ENCODE measurements around the gene SLC16A5. TPM values are rescaled to one million over a fixed set of nuclear protein-coding genes. Genes with fewer than 3 reads are reported as not detected.

SLC16A5 gene
- total RNA-seq, 1 donor from 2014 or later = 7.1 TPM

GRCh38 chr17:75152523-75152921 is 64.8 kb downstream of the SLC16A5 start:
- Histone ChIP-seq H3K9me3 (ENCODE audit: insufficient read depth, low read depth, low read length) (no peaks in the 10 kb centered on the region), H4K20me1 (ENCODE audit: insufficient read depth, low read length) (peaks cover 54% of the 10 kb centered on the region), H3K4me1 (ENCODE audit: insufficient read depth, low read length) (peaks cover 7% of the 10 kb centered on the region), H3K27ac (ENCODE audit: low read depth, low read length) (peak overlapping the region; percentile 77), H3K36me3 (ENCODE audit: insufficient read depth, low read length) (peaks cover 11% of the 10 kb centered on the region), H2AFZ (ENCODE audit: low read depth, low read length) (no peak overlapping the region), H3K27me3 (ENCODE audit: insufficient read depth, low read length) (no peaks in the 10 kb centered on the region), H3K4me3 (ENCODE audit: insufficient read depth, low read depth, low read length) (peak overlapping the region; percentile 89), H3K9ac (ENCODE audit: low read length) (peak overlapping the region; percentile 96), H3K4me2 (ENCODE audit: low read length) (peak overlapping the region; percentile 92), H3K79me2 (ENCODE audit: insufficient read depth, low read length) (peaks cover 72% of the 10 kb centered on the region)
- H3K27ac Mint-ChIP-seq (ENCODE audit: unreplicated experiment) = peak overlapping the region; percentile 84
- FAIRE-seq = no peak
- no peaks in the 10 kb centered on the region for H3K36me3 Mint-ChIP-seq (ENCODE audit: low read depth, unreplicated experiment)
- H3K4me3 Mint-ChIP-seq (ENCODE audit: unreplicated experiment) = peak overlapping the region; percentile 95
- TF ChIP-seq CTCF (IDR thresholded peaks at IDR 0.05; ENCODE audit: insufficient read depth, low read depth, low read length) (no peak), EZH2 (IDR thresholded peaks at IDR 0.05; ENCODE audit: insufficient read depth, low read length) (no peak)
- H3K9me3 Mint-ChIP-seq (ENCODE audit: unreplicated experiment) = no peaks in the 10 kb centered on the region
- H3K4me1 Mint-ChIP-seq (ENCODE audit: low read depth, unreplicated experiment) = peaks cover 16% of the 10 kb centered on the region
- DNase-seq (ENCODE audit: low read depth) = no peak
- no peaks in the 10 kb centered on the region for H3K27me3 Mint-ChIP-seq (ENCODE audit: low read depth, unreplicated experiment)

GRCh38 chr17:75152922-75153779 is 65.4 kb downstream of the SLC16A5 start:
- Histone ChIP-seq H3K79me2 (ENCODE audit: insufficient read depth, low read length) (peaks cover 65% of the 10 kb centered on the region), H3K36me3 (ENCODE audit: insufficient read depth, low read length) (peaks cover 5% of the 10 kb centered on the region), H3K27me3 (ENCODE audit: insufficient read depth, low read length) (no peaks in the 10 kb centered on the region), H3K27ac (ENCODE audit: low read depth, low read length) (peak overlapping the region; percentile 77), H3K9me3 (ENCODE audit: insufficient read depth, low read depth, low read length) (no peaks in the 10 kb centered on the region), H3K4me2 (ENCODE audit: low read length) (peak overlapping the region; percentile 92), H3K4me1 (ENCODE audit: insufficient read depth, low read length) (peaks cover 7% of the 10 kb centered on the region), H3K9ac (ENCODE audit: low read length) (peak overlapping the region; percentile 96), H4K20me1 (ENCODE audit: insufficient read depth, low read length) (peaks cover 47% of the 10 kb centered on the region), H3K4me3 (ENCODE audit: insufficient read depth, low read depth, low read length) (peak overlapping the region; percentile 89), H2AFZ (ENCODE audit: low read depth, low read length) (no peak overlapping the region)
- peak overlapping the region; percentile 95 for H3K4me3 Mint-ChIP-seq (ENCODE audit: unreplicated experiment)
- TF ChIP-seq EZH2 (IDR thresholded peaks at IDR 0.05; ENCODE audit: insufficient read depth, low read length) = no peak
- no peak for TF ChIP-seq CTCF (IDR thresholded peaks at IDR 0.05; ENCODE audit: insufficient read depth, low read depth, low read length)
- H3K27ac Mint-ChIP-seq (ENCODE audit: unreplicated experiment) = peak overlapping the region; percentile 87
- FAIRE-seq (no peak), DNase-seq (ENCODE audit: low read depth) (no peak)
- H3K27me3 Mint-ChIP-seq (ENCODE audit: low read depth, unreplicated experiment) = no peaks in the 10 kb centered on the region
- no peaks in the 10 kb centered on the region for H3K36me3 Mint-ChIP-seq (ENCODE audit: low read depth, unreplicated experiment)
- no peaks in the 10 kb centered on the region for H3K9me3 Mint-ChIP-seq (ENCODE audit: unreplicated experiment)
- H3K4me1 Mint-ChIP-seq (ENCODE audit: low read depth, unreplicated experiment) = peaks cover 16% of the 10 kb centered on the region

GRCh38 chr17:75153780-75154194 is 66.0 kb downstream of the SLC16A5 start:
- Histone ChIP-seq H3K36me3 (ENCODE audit: insufficient read depth, low read length) (no peaks in the 10 kb centered on the region), H3K27ac (ENCODE audit: low read depth, low read length) (peak overlapping the region; percentile 77), H3K9me3 (ENCODE audit: insufficient read depth, low read depth, low read length) (no peaks in the 10 kb centered on the region), H3K4me2 (ENCODE audit: low read length) (peak overlapping the region; percentile 92), H3K4me3 (ENCODE audit: insufficient read depth, low read depth, low read length) (peak overlapping the region; percentile 89), H3K9ac (ENCODE audit: low read length) (peak overlapping the region; percentile 96), H3K27me3 (ENCODE audit: insufficient read depth, low read length) (no peaks in the 10 kb centered on the region), H3K4me1 (ENCODE audit: insufficient read depth, low read length) (peaks cover 10% of the 10 kb centered on the region), H2AFZ (ENCODE audit: low read depth, low read length) (no peak overlapping the region), H3K79me2 (ENCODE audit: insufficient read depth, low read length) (peaks cover 59% of the 10 kb centered on the region), H4K20me1 (ENCODE audit: insufficient read depth, low read length) (peaks cover 41% of the 10 kb centered on the region)
- DNase-seq (ENCODE audit: low read depth) (no peak), FAIRE-seq (no peak)
- peaks cover 16% of the 10 kb centered on the region for H3K4me1 Mint-ChIP-seq (ENCODE audit: low read depth, unreplicated experiment)
- H3K27me3 Mint-ChIP-seq (ENCODE audit: low read depth, unreplicated experiment) = no peaks in the 10 kb centered on the region
- H3K27ac Mint-ChIP-seq (ENCODE audit: unreplicated experiment) = peak overlapping the region; percentile 87
- H3K9me3 Mint-ChIP-seq (ENCODE audit: unreplicated experiment) = no peaks in the 10 kb centered on the region
- H3K4me3 Mint-ChIP-seq (ENCODE audit: unreplicated experiment) = peak overlapping the region; percentile 95
- H3K36me3 Mint-ChIP-seq (ENCODE audit: low read depth, unreplicated experiment) = no peaks in the 10 kb centered on the region
- TF ChIP-seq EZH2 (IDR thresholded peaks at IDR 0.05; ENCODE audit: insufficient read depth, low read length) (no peak), CTCF (IDR thresholded peaks at IDR 0.05; ENCODE audit: insufficient read depth, low read depth, low read length) (no peak)

Measured in astrocyte (in vitro differentiated cells and primary cell).